ENCODE measurements around the gene LNPK. TPM values are rescaled to one million over a fixed set of nuclear protein-coding genes. Genes with fewer than 3 reads are reported as not detected.

Gene LNPK
- total and polyA plus RNA-seq, 2 of the 4 experiments (the other 2 are of a cell fraction): 18.7 to 48.6 TPM

GRCh38 chr2:175947073-175947472, 55.0 kb downstream of the LNPK start:
- Histone ChIP-seq H2BK120ac (ENCODE audit: low read depth, low read length) (no peak overlapping the region), H3K23ac (ENCODE audit: low read depth, low read length) (no peak overlapping the region), H3K18ac (ENCODE audit: low read depth, low read length) (no peak overlapping the region), H2BK5ac (ENCODE audit: low read depth, low read length, poor library complexity, severe bottlenecking) (no peak overlapping the region), H2AK5ac (ENCODE audit: low read depth, low read length) (no peak overlapping the region), H2AK9ac (replicated peaks; ENCODE audit: low read depth, low read length, poor library complexity) (no peak overlapping the region), H3K27ac (ENCODE audit: insufficient read depth, low read length) (no peak overlapping the region), H3K56ac (ENCODE audit: extremely low read depth, insufficient read depth, low read length) (no peak overlapping the region), H3K4me2 (ENCODE audit: low read depth, low read length) (no peak overlapping the region), H3K14ac (replicated peaks; ENCODE audit: low read depth, low read length) (no peak overlapping the region), H2BK20ac (ENCODE audit: low read depth, low read length) (no peak overlapping the region), H3K27me3 (ENCODE audit: control insufficient read depth, insufficient read depth, low read length) (no peaks in the 10 kb centered on the region), H3K9me1 (ENCODE audit: insufficient read depth, low read length) (no peaks in the 10 kb centered on the region), H3K4me3 (ENCODE audit: insufficient read depth, low read depth, low read length) (no peak overlapping the region), H4K5ac (ENCODE audit: low read depth, low read length) (no peak overlapping the region), H3K9ac (ENCODE audit: low read depth, low read length) (no peak overlapping the region), H3K79me1 (ENCODE audit: low read depth in 1 of 2, low read length in 2 of 2) (no peaks in the 10 kb centered on the region), H2BK15ac (ENCODE audit: low read depth, low read length) (no peak overlapping the region), H4K8ac (ENCODE audit: low read depth in 2 of 2, low read length in 2 of 2) (no peak overlapping the region), H3K36me3 (ENCODE audit: control insufficient read depth, insufficient read depth, low read length) (no peaks in the 10 kb centered on the region; the same call in 1 of the 2 replicates), H2AFZ (replicated peaks; ENCODE audit: low read length, poor library complexity) (no peak overlapping the region), H3K4ac (ENCODE audit: low read depth, low read length) (no peak overlapping the region), H4K20me1 (ENCODE audit: insufficient read depth, low read length) (no peaks in the 10 kb centered on the region), H3K4me1 (ENCODE audit: control insufficient read depth, insufficient read depth, low read length) (no peaks in the 10 kb centered on the region), H3K9me3 (ENCODE audit: control insufficient read depth, insufficient read depth, low read length) (no peaks in the 10 kb centered on the region), H4K91ac (ENCODE audit: insufficient read depth, low read depth, low read length) (no peak overlapping the region)
- no CpG with 5 or more reads among the region's 1 CpG for WGBS, 2 experiments (ENCODE audit: extremely low coverage in 2 of 2, insufficient read length in 1 of 2)
- no TSS peak for BruUV-seq (replicated peaks)
- ChIA-PET CTCF (interaction anchor here (1.3 kb wide), 1 partner anchor 9 kb away, joined by 3 read pairs; no protein-coding TSS in a partner anchor), POLR2A (ENCODE audit: unreplicated experiment) (no interaction called here)
- in situ Hi-C loops (cut with MboI; ENCODE audit: low sequenced_read_pairs): no loop called here
- no peak for TF ChIP-seq RFX5 (IDR thresholded peaks at IDR 0.05; ENCODE audit: low read depth, low read length)
- no peak for TF ChIP-seq SMC3 (IDR thresholded peaks at IDR 0.05; ENCODE audit: low read depth, low read length)
- TF ChIP-seq CTCF (conservative IDR thresholded peaks at IDR 0.05; ENCODE audit: low read depth, low read length): no peak
- TF ChIP-seq ELK1 (IDR thresholded peaks at IDR 0.05; ENCODE audit: borderline replicate concordance, low read depth, low read length): no peak
- no peak for TF ChIP-seq USF2 (IDR thresholded peaks at IDR 0.05; ENCODE audit: low read depth, low read length)
- TF ChIP-seq CEBPB (IDR thresholded peaks at IDR 0.05; ENCODE audit: low read depth, low read length): no peak
- intact Hi-C loops (cut with micrococcal nuclease): no loop called here
- ATAC-seq (ENCODE audit: low read depth) (no peak), DNase-seq (no peak)
- dilution Hi-C loops (cut with HindIII; ENCODE audit: low sequenced_read_pairs, unreplicated experiment): no loop called here
